H1 (cell line): Measurements from ENCODE around the gene PIK3R5. TPM values are rescaled to one million over a fixed set of nuclear protein-coding genes. Genes with fewer than 3 reads are reported as not detected.

Source experiments
- CBX8 ChIP-seq: fragments of 300-800, 300-1000 bp; sonication (generic); IDR thresholded peaks from 2 replicates; pipeline ENCODE4 v1.7.1; 2016; ENCODE audit warnings: low read depth, low read length, borderline replicate concordance
- HDAC2 ChIP-seq, 2 experiments: fragments of 300-600 bp in 1 of 2; sonication (generic) in 1 of 2; IDR thresholded peaks; 2 replicates each; pipeline ENCODE4 v1.6.1; 2011 to 2012; ENCODE audit warnings: low read depth in 2 of 2, low read length in 2 of 2, mild to moderate bottlenecking in 2 of 2, moderate library complexity in 2 of 2, borderline replicate concordance in 1 of 2, inconsistent platforms in 1 of 2
- JUND ChIP-seq: IDR thresholded peaks from 2 replicates; pipeline ENCODE4 v1.6.1; 2011; ENCODE audit warnings: mild to moderate bottlenecking, improper control_type of control experiment, low read length
- NANOG ChIP-seq: IDR thresholded peaks from 2 replicates; pipeline ENCODE4 v1.6.1; 2011; ENCODE audit warnings: low read length, low read depth, mild to moderate bottlenecking, inconsistent platforms; ENCODE audit not compliant: insufficient read depth, poor library complexity, severe bottlenecking
- SIX5 ChIP-seq: IDR thresholded peaks from 2 replicates; pipeline ENCODE4 v1.6.1; 2011; ENCODE audit warnings: mild to moderate bottlenecking, low read depth, low read length
- SP1 ChIP-seq: IDR thresholded peaks from 2 replicates; pipeline ENCODE4 v1.6.1; 2011; ENCODE audit warnings: low read depth, low read length
- SUZ12 ChIP-seq: fragments of 200-600 bp; sonication (generic); IDR thresholded peaks from 2 replicates; pipeline ENCODE4 v1.6.1; 2012; ENCODE audit warnings: mild to moderate bottlenecking, inconsistent platforms, low read length, moderate library complexity, mixed read lengths
- TCF12 ChIP-seq: IDR thresholded peaks from 2 replicates; pipeline ENCODE4 v1.6.1; 2011; ENCODE audit warnings: low read depth, mild to moderate bottlenecking, low read length
- TEAD4 ChIP-seq: IDR thresholded peaks from 2 replicates; pipeline ENCODE4 v1.6.1; 2012; ENCODE audit warnings: low read depth, low read length, inconsistent platforms, mixed read lengths
- polyA plus RNA-seq, 7 experiments: library from polyadenylated mRNA; depleted of rRNA in 3 of 7; stranded (reverse) in 5 of 7; unstranded in 2 of 7; fragments of >200 nt in 5 of 7; fragments of 200-250 nt in 2 of 7; gene quantifications; 1 replicate in 5 of 7; 2 replicates in 1 of 7; 4 replicates in 1 of 7; pipeline versions ENCODE4 v1.2.1 to v1.2.3, GENCODE V29; 2011 to 2013; ENCODE audit warnings: missing spikeins in 2 of 7, mixed read lengths in 2 of 7
- total RNA-seq: library from RNA; stranded (reverse); fragmentation: NEBNext Ultra II Directional; extraction: Animal tissue kit (Norgen Biotek cat#: 25700); gene quantifications from 2 replicates; pipeline ENCODE4 v1.2.1, GENCODE V29; 2021
- TF ChIP-seq, protein P1 (sequence below): fragments of 300-600 bp; sonication (generic); IDR thresholded peaks from 2 replicates; pipeline ENCODE4 v1.7.1; 2012; ENCODE audit warnings: low read length, moderate library complexity, mild to moderate bottlenecking, inconsistent platforms; ENCODE audit not compliant: insufficient replicate concordance

PIK3R5 gene
- total and polyA plus RNA-seq, 2 of the 8 experiments (the other 6 are each of a cell fraction or from before 2014, with no cell fraction given), result 2.7 to 4.3 TPM

DNA sequence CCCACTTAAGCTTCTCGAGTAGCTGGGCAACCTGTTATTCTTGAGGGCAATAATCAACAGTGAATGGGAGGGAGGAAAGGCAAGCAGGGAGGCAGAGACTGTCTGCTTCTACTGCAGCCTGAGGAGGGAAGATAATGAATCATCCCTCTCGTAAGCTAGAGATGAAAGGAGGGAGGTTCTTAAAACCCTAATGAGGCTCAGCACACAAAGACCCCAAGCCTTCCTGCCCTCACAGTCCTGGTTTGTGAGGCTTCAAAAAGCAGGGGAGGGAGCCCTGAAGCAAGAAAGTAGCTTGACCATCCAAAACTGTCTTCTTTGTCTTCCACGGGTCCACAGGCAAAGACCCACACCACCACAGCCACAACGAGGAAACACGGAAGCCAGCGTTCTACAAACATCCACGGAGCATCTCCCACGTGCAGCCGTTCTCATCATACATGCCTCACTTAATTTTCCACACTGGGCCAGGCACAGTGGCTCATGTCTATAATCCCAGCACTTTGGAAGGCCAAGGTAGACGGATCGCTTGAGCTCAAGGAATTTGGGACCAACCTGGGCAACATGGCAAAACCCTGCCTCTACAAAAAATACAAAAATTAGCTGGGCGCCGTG is 1.8 kb downstream of the PIK3R5 start (continued):
- TF ChIP-seq, protein P1, sequence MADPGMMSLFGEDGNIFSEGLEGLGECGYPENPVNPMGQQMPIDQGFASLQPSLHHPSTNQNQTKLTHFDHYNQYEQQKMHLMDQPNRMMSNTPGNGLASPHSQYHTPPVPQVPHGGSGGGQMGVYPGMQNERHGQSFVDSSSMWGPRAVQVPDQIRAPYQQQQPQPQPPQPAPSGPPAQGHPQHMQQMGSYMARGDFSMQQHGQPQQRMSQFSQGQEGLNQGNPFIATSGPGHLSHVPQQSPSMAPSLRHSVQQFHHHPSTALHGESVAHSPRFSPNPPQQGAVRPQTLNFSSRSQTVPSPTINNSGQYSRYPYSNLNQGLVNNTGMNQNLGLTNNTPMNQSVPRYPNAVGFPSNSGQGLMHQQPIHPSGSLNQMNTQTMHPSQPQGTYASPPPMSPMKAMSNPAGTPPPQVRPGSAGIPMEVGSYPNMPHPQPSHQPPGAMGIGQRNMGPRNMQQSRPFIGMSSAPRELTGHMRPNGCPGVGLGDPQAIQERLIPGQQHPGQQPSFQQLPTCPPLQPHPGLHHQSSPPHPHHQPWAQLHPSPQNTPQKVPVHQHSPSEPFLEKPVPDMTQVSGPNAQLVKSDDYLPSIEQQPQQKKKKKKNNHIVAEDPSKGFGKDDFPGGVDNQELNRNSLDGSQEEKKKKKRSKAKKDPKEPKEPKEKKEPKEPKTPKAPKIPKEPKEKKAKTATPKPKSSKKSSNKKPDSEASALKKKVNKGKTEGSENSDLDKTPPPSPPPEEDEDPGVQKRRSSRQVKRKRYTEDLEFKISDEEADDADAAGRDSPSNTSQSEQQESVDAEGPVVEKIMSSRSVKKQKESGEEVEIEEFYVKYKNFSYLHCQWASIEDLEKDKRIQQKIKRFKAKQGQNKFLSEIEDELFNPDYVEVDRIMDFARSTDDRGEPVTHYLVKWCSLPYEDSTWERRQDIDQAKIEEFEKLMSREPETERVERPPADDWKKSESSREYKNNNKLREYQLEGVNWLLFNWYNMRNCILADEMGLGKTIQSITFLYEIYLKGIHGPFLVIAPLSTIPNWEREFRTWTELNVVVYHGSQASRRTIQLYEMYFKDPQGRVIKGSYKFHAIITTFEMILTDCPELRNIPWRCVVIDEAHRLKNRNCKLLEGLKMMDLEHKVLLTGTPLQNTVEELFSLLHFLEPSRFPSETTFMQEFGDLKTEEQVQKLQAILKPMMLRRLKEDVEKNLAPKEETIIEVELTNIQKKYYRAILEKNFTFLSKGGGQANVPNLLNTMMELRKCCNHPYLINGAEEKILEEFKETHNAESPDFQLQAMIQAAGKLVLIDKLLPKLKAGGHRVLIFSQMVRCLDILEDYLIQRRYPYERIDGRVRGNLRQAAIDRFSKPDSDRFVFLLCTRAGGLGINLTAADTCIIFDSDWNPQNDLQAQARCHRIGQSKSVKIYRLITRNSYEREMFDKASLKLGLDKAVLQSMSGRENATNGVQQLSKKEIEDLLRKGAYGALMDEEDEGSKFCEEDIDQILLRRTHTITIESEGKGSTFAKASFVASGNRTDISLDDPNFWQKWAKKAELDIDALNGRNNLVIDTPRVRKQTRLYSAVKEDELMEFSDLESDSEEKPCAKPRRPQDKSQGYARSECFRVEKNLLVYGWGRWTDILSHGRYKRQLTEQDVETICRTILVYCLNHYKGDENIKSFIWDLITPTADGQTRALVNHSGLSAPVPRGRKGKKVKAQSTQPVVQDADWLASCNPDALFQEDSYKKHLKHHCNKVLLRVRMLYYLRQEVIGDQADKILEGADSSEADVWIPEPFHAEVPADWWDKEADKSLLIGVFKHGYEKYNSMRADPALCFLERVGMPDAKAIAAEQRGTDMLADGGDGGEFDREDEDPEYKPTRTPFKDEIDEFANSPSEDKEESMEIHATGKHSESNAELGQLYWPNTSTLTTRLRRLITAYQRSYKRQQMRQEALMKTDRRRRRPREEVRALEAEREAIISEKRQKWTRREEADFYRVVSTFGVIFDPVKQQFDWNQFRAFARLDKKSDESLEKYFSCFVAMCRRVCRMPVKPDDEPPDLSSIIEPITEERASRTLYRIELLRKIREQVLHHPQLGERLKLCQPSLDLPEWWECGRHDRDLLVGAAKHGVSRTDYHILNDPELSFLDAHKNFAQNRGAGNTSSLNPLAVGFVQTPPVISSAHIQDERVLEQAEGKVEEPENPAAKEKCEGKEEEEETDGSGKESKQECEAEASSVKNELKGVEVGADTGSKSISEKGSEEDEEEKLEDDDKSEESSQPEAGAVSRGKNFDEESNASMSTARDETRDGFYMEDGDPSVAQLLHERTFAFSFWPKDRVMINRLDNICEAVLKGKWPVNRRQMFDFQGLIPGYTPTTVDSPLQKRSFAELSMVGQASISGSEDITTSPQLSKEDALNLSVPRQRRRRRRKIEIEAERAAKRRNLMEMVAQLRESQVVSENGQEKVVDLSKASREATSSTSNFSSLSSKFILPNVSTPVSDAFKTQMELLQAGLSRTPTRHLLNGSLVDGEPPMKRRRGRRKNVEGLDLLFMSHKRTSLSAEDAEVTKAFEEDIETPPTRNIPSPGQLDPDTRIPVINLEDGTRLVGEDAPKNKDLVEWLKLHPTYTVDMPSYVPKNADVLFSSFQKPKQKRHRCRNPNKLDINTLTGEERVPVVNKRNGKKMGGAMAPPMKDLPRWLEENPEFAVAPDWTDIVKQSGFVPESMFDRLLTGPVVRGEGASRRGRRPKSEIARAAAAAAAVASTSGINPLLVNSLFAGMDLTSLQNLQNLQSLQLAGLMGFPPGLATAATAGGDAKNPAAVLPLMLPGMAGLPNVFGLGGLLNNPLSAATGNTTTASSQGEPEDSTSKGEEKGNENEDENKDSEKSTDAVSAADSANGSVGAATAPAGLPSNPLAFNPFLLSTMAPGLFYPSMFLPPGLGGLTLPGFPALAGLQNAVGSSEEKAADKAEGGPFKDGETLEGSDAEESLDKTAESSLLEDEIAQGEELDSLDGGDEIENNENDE, result no peak
- TF ChIP-seq HDAC2 (IDR thresholded peaks at IDR 0.05; ENCODE audit: borderline replicate concordance in 1 of 2, low read depth in 2 of 2, low read length in 2 of 2), result no peak
- no peak for TF ChIP-seq NANOG
- TF ChIP-seq SIX5, result no peak
- TF ChIP-seq SP1, result no peak
- no peak for TF ChIP-seq CBX8
- TF ChIP-seq TCF12, result no peak
- TF ChIP-seq TEAD4, result no peak
- TF ChIP-seq JUND, result no peak
- no peak for TF ChIP-seq SUZ12
